ENCODE data around the gene RFTN1.

DNA sequence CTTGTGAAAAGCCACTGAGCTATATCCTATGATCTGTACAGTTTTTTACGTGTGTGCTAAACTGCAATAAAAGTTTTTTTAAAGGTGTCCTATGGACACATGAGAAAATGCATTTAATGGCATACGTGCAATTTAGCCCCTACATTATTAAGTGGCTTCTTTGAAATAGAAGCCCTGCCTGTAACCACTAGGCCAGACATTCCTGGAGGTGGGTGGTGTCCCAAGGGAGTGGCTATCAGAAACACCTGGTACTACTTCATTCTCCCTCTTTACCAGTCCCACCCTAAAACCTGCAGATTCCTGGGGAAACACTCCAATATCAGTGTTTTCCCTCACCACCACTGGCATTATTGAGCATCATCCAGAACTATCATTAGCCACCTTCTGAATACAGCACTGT, 148.5 kb downstream of the RFTN1 start:
- TF ChIP-seq CTCF (IDR thresholded peaks at IDR 0.05) (no peak), POLR2A (IDR thresholded peaks at IDR 0.05) (no peak)

Data from lower leg skin (tissue), 3 donors.